ENCODE measurements around the gene FRAS1.
"Not testable (repeated sequence)": the region's sequence is repeated elsewhere in the genome, so short reads cannot be mapped to it uniquely, and the experiment has no call there.

The FRAS1 gene

DNA sequence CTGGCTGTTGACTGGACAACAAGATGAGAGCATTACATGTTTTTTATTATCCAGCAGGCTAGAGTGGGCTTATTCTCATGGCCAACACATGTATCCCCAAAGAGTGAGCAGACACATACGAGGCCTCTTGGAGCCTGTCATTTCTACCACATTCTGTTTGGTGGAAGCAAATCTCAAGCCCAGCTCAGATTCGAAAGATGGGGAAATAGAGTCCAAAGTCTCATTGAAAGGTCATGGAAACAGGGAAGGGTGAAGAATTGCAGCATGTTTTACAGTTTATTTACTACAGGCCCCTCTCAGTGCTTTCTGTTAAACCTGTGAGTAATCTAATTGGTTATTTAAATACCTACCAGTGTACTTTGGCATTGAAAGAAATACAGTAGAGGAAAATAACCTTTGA is 108.6 kb downstream of the FRAS1 start:
- no peak for DNase-seq (ENCODE audit: low spot score)

DNA sequence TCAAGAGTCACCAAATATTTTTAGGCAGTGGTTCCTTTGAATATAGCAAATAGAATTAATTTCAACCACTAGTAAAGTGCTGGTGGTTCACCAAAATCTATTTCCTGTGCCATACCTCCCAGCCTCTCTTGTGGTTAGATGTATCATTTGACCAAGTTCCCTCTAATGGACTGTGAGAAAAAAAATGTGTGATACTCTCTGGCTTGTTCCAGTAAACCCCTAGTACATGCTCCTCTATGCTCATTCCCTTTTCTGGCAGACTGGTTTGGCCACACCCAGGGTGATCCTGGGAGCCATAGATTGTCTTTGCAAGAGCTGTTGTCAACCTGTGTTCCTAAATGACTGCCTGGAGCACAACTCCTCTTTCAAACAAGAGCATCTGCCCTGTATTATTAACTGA is 109.5 kb downstream of the FRAS1 start:
- no peak for DNase-seq (ENCODE audit: low spot score)

DNA sequence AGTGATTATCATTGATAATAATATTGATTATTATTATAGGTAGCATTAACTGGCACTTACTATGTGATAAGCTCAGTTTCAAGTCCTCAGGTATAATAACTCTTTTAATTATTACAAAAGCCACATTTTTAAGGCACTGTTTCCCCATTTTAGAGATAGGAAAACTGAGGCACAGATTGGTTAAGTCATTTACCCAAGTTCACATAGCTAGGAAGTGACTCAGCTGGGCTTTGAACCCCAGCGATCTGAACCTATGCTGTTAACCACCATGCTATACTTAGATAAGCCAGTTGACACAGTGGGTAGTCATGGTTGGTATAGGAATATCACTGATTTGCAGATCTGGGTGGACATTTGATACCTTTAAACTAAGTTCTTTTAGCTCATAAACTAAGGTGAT is 110.4 kb downstream of the FRAS1 start:
- no peak for DNase-seq (ENCODE audit: low spot score)

DNA sequence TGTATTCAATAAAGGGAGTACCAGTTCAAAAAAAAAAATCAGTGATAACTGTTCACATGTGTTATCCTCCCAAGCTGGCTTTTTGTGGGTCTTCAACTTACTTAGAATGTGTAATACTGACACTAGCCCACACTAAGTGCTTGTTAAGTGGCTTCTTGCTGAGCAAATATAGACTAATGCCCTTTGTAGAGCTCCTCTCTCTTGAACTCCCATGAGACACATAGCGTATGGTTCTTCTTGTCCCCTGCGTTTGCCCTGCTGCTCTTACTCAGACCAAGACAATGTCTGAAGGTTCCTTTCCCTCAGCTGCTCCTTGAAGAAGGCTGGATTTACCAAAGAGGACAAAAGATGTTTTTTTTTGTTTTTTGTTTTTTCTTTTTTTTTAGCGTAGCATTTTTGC is 110.9 kb downstream of the FRAS1 start:
- DNase-seq (ENCODE audit: low spot score), result no peak

DNA sequence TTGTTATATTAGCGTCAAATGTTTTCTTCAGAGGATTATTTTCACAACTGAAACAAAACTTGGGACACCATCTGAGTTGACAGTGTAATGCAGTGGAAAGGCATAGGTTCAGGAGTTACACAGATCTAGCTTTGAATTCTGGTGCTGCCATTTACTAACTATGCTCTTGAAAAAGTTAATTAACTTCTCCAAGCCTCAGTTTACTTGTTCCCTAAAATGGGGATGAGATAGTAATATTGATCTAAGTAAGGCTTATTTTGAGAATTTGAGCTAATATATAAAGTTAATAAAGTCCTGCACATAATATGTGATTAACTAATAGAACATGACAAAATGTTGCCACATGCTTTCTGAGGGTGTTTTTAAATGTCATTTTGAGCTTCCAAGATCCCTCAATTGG is 112.6 kb downstream of the FRAS1 start:
- DNase-seq (ENCODE audit: low spot score), result no peak

DNA sequence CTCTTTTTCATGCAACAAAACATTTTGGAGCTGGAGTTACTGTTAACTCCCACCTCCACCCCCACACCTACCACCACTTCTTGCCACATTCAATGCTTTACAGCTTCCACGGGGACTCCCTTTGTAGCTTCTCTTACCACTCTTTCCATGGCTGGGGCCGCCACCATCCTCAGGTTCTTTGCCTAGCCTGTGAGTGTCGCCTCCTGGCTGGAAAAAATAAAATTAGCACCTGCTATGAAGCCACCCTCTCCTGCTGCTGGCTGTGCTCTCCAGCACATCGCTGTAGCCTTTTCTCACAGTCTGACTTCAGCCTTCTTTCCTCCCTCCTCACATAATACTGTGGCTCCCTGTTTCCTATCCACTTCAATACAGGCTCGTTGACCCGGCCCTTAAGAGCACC is 114.4 kb downstream of the FRAS1 start:
- DNase-seq (ENCODE audit: low spot score), result no peak

DNA sequence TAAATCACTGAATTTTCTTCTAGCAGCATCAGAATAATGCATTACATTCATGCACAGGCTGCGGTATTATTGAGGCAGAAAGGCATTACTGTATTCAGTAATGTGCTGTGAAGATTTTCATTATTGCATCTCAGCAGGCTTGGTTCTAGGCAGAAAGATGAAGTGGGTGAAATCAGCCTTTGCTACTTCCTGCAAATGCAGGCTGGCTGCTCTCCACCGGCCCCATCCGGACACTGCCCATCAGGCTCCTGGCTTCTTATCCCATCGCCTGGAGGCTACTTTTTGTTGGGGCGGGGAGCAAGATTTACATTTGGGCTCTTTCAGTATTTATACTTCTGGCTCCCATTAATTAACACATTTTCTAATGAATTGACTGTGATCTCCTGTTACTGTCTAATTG is 117.8 kb downstream of the FRAS1 start:
- DNase-seq (ENCODE audit: low spot score), result no peak

DNA sequence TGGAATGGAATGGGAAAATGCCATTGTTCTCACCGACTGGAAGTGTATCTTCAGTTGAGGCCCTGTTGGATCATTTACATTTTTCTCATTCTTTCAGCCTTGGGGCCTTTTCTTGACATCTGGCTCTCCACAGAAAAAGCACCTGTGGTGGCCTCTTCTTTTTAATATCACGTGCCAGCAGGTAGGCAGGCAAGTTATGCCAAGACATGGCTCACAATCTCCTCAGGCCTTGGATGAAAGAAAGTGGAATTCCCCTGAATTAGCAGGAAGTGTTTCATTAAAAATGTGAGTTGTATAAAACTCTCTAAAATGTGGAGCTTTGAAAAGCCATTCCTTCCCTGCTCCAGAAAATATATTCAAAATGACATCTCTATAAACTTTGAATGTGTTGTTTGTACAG is 122.1 kb downstream of the FRAS1 start:
- no peak for DNase-seq (ENCODE audit: low spot score)

DNA sequence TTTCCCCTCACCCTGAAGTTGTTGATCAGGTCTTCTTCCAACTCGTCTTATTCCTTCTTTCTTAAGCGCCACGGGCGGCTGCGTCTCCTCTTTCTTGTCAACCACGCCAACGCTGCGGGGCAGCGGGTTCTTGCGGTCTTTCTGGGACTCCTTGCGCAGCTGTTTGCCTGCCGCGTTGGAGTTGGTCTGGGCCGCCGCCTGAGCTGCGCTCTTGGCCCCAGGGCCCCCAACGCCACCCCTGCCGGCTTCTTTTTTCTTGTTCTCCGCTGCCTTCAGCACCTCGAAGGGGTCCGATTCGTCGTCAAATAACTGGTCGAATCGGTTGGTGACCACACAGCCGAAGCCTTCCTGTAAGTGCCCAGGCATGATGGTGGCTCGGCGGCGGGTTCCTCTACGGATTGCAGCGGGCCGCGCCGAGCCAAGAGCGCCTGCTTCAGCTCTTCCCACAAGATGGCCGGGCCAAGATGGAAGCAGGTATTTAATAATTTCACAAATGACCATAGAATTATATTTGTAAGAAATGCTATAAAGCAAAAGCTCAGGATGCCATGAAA is 124.6 kb downstream of the FRAS1 start:
- not testable (repeated sequence) for DNase-seq (ENCODE audit: low spot score)

DNA sequence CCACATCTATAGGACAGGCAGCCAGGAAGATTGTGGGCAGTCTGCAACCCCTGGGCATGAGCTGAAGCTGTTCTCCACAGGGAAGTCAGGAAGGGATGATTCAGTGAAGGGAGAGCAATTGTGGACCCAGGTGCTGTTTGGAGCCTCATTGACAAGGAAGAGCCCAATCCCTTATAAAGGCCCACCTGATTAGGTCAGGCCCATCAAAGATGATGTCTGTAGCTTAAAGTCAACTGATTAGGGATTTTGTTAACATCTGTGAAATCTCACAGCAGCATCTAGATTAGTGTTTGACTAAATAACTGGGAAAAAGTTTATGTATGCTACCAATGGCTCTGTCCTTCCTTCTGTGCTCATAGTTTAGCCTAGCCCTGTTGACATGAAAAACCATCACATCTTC is 127.5 kb downstream of the FRAS1 start:
- DNase-seq (ENCODE audit: low spot score), result no peak

DNA sequence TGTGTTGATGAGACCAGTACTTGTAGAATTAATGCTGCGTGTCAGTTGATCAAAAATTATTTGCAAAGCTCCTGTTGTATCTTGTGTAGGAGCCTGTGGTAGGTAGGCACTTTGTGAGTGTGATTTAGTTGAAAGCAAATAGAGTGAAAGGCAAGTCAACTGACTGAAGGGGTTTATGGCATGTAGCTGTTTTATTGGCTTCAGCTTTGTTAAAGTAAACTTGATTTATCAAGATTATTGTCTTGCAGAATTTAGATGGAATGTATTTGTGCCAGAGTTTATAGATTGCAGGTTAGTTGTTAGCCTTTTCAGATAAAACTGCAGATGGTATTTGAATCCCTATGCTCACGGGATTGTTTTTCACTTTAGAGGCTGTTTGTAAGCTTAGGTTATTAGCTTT is 128.0 kb downstream of the FRAS1 start:
- DNase-seq (ENCODE audit: low spot score), result no peak

DNA sequence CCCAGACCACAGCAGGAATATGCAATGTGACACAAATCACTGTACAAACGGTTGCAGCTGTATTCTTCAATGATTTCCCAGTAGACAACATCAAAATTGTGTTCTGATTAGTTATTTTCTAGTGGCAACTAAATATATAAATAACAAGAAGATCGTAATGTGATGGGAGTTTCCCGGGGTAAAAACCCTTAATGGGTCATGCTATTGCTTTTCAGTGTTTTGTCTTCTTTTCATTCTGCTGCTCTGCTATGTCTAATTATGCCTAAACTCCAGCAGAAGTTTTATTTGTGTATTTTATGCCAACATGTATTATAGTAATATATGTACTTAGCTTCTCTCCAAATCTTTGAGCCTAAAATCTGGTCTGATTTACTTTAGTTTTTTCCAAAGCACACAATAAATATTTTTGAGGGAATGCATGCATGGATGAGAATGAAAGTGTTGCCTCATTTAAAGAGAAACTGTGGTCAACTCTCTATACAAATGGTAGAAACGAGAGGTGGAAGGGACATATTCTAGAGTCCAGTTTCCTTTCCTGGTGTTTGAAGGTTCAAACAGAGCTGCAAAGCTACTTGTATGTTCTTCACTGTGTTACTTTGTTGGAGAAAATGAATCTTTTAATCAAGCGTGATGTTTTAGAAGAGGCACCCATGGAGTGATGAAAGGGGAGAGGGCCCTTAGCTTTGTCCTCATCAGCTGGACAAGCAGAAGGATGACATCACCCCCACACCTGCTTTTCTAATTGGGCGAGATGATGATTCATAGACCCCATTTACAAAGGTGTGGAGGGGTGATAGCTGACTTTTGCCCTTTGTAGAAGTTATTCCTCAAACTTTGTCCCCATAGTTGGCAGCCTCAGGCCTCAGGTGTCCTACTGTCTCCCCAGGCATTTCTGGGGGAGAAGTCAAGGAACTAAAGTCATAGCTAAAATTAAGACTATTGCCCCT is 129.7 kb downstream of the FRAS1 start:
- no peak for DNase-seq (ENCODE audit: low spot score)

DNA sequence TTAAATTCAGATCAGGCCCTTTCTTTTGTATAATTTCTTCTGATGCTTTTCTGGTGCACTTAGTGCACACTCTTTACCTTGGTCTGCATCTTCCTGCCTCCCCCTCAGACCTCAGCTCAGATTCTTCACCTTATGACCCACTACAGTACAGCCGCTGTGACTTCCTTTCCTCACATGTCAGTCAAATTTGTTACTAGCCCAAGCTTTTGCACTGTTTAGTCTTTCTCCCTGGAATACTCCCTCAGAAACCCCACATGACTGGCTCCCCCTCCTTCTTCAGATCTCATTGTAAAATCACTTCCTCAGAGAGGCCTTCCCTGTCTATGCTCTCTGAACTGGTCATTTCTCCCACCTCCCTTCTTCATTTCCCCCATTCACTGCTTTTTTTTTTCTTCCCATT is 132.9 kb downstream of the FRAS1 start:
- no peak for DNase-seq (ENCODE audit: low spot score)

DNA sequence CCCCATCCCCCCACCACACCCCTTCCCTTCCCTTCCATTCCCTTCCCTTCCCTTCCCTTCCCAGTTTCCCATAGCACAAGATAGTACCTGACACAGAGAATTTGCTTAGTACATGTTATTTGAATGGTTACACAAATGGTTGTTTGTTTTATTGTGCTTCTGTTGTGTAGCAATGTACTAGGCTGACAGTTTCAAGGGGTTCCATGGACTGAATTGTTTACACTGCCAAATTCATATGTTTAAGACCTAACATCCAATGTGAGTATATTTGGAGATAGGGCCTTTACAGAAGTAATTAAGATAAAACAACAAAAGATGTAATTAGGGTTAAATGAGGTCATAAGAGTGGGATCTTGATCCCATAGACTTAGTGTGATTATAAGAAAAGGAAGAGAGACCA is 133.5 kb downstream of the FRAS1 start:
- DNase-seq (ENCODE audit: low spot score), result no peak

DNA sequence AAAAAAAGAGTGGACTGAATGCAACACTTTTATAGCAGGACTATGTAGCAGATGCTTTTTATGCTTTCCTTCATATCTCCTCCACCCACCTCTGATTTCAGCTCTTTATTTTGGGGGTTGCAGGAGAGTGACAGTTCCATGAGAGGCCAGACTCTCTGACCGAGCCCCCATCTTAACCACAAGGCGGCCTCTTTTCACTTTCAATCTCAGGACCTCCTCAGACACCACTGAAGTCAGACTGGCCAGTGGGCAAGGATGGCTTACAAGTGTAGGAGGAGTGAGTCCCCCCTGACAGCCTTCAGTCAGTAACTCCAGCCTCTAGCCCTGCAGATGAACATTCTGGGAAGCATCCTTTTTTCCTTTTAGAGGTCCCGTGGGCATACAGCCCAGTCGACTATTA is 140.8 kb downstream of the FRAS1 start:
- DNase-seq (ENCODE audit: low spot score), result no peak

DNA sequence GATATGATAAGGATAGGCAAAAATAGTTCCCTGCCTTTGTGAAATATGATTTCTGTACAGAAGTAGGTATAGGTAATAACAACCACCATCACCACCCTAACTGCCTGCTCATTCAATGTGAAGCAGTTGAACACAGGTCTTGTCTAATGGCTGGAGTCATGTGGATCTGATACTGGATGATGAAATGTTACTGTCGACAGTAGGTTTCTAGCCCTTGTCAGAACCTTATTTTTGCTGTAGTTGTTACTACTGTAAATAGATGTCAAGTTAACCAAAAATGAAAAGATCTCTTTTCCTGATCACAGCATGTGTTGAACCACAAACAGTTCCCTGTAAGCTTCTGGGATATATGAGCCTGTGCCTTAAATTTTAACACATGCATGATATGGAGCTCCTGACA is 142.9 kb downstream of the FRAS1 start:
- DNase-seq (ENCODE audit: low spot score), result no peak

DNA sequence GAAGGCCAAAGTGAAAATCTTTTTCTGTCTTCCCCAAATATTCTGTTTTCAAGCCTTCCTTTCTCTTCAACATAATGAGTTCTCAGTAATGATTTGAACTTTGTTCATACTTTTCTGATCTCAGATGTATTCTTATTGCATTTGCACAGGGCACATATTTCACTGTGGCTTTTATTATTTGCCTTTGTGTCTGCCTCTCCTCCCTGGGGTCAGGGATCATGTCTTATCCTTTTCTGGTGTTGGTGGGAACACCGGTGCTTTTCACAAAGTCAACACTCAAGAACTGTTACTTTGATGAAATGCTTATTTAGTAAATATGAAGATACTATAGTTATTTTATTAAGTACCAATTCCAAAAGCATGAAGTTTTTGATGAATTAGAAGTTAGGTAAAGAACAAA is 143.8 kb downstream of the FRAS1 start:
- DNase-seq (ENCODE audit: low spot score), result no peak

DNA sequence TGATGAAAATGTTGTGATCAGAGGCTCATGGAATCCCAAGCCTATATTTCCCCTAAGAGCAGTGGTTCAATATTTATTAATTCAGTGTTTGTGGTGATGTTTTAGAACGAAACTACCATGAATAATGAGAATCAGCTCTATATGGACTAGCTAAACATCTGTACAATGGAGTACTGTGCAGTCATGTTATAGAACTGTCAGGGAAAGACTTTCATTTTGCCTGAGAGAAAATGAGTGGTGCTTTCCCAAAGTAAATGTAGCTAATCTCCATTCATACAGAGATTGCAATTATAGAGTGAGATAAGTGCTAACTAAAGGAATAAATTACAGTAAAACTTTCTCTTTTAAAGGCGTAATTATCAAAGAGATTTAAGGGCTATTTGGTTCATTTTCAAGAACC is 147.1 kb downstream of the FRAS1 start:
- no peak for DNase-seq (ENCODE audit: low spot score)

DNA sequence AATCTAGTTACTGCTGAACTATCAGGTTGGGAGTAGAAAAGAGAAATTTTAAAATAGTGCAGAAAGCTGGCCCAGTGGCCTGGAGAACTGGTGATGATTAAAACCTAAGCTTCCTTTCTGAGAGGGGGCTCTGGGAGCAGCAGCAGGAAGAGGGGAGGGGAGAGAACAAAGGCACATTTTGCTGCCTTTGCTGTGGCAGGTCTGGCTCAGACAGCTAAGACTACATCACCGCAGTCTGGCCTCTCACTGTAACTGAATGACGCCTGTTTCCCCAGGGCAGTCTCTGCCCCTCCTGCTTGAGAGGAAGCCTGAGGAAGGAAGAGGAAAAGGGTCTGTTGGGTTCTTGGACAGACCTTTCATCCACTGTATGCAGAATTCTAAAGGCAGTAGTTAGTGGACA is 148.5 kb downstream of the FRAS1 start:
- no peak for DNase-seq (ENCODE audit: low spot score)

DNA sequence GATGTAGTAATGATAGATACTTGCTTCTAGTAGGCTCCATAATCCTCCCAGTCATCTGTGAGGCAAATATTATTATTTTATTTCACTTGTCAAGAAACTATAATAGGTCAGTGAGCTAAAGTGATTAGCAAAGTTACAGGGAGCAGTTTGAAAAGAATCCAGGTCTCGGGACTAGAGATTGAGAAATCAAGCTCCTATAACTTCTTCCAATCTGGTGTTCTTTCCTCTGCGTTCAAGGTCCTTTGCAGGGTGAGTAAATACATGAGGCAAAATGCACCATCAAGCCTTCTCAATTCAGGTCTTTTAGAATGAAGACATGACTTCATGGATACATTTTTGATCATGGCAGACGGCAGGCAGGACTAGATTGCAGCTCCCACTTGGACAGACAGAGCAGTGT is 150.4 kb downstream of the FRAS1 start:
- no peak for DNase-seq (ENCODE audit: low spot score)

DNA sequence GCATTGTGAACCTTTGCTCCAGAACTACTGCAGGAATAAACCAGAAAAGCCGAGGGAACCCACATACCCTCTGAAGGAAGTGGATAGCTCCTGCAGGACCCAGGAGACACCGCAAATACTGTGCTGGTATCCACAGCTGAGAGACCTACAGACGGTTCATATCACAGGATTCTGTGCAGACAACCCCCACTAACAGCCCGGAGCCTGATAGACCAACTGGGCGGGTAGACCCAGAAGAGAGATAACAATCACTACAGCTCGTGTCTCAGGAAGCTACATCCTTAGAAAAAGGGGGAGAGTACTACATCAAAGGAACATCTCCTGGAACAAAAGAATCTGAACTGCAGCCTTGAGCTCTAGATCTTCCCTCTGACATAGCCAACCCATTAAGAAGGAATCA is 150.8 kb downstream of the FRAS1 start:
- DNase-seq (ENCODE audit: low spot score), result no peak

DNA sequence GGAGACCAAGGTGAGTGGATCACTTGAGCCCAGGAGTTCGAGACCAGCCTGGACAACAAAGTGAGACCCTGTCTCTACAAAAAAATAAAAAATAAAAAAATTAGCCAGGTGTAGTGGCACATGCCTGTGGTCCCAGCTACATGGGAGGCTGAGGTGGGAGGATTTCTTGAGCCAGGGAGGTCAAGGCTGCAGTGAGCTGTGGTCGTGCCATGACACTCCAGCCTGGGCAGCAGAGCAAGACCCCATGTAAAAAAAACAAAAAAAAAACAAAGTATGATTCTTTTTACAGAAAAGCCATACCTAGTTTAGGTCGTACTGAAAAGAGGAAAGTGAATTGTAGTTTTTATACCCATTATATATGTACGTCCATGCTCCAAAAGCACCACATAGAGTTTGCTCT is 151.8 kb downstream of the FRAS1 start:
- DNase-seq (ENCODE audit: low spot score), result not testable (repeated sequence)

DNA sequence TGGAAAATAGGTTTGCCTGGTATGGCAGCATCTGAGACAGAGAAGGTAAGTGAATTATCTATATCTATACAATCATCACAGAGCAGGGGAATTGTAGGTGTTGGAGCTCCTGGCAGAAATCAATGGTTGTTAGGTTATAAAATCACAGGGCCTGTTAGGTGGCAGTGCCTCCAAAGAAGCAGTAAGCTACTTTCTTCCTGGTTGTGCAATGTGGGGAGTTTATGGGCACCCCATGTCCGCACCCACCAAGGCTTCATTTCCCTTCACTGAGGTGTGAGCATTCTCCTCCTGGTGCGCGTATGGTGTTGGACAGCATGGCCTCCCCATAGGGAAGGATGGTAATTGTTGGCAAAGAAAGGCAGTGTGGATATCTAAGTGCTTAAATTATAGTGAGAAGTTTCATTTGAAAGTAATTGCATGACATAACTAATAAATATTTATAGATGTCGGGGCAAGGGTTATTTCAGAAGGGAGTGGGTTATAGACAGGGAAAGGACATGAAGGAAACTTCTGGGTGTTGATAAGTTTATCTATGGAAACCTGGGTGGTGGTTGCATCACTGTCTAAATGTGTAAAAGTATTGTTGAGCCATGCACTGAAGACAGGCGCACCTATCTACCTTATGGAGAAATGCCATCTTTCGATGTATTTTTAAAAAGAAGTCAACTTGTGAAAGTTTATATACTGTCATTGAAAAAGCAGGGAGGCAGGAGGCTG is 153.7 kb downstream of the FRAS1 start:
- no peak for DNase-seq (ENCODE audit: low spot score)

Measured in activated CD4-positive, alpha-beta T cell treated with anti-CD3 and anti-CD28 coated beads, Interleukin-2, Interleukin-4, amounts not matched to agents 100 ng/mL and 50 ng/mL, durations not matched to agents 16 hours and 8 hours (primary cell).